T-helper 22 cell (primary cell): Measurements from ENCODE around the gene PHC3.

Source experiments
- DNase-seq: peaks from one replicate; pipeline ENCODE4 v3.0.0-alpha.2; 2020; ENCODE audit warnings: low read depth

PHC3 gene

DNA sequence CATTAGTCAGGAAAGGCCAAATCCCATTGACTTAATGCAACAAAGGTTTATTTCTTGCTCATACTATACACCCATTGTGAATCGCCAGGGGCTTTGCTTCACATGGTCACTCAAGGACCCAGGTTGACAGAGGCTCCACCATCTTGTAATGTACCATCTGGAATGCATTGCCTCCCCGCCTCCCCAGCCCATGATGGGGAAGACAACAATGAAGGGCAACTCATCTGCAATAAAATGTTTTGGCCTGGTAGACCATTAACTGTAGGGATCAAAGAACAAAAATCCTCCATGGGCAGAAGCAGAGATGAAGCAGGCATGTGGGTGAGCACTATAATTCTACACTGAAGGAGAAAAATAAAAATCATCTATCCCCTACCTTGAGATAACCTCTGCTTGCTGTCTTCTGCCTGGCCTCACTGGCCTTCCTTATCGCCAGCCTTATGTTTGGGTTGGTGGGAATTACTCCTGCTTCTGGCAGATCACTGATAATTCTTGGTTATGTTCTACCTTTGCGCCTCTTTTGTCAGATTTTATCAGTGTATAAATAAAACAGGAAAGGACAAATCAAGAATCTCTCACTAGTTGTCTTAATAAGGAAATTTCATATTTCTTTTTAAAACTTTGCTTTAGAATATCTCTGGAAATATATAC is 106.0 kb downstream of the PHC3 start:
- DNase-seq = no peak

GRCh38 chr3:170064108-170064507 is 117.4 kb downstream of the PHC3 start:
- no peak for DNase-seq

- no peak for DNase-seq
These were observed 117.8 kb downstream of the PHC3 start for GRCh38 chr3:170063691-170064090.

DNA sequence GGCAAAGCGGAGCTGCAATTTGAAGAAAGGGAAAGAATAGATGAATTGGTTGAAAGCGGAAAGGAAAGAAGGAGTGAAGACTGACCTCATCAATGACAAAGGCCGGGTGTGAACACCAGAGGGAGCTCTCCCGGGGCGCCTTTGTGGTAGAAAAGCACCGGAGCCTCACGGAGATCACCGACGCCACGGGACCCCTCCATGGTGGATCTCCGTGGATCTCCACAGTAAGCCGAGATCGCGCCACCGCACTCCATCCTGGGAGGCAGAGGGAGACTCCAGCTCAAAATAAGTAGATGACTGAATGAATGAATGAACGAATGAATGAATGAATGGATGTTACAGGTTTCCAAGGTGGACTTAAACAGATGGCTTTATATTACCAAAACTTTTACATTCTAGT is 118.8 kb downstream of the PHC3 start:
- DNase-seq = no peak

GRCh38 chr3:170062068-170062467 is 119.5 kb downstream of the PHC3 start:
- DNase-seq = no peak

GRCh38 chr3:170059447-170059846 is 122.1 kb downstream of the PHC3 start:
- DNase-seq = no peak

DNA sequence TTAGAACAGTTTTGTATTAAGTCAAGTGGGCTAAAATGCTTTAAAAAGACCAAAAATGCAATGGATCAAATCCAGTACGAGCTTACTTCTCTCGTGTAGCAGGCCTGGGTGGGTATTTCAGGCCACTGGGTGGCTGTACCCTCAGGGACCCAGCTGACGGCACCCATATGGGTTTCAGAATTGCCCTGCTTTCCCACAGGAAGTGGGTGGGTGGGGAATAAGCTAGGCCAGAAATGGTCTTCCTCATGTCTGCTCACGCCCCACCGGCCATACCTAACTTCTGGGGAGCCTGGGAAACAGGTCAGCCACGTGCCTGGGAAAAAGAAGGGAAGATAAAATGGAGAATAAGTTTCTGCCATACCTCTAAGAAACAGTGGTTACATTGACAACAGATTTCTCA is 123.4 kb downstream of the PHC3 start:
- DNase-seq = no peak

- no peak for DNase-seq
These were observed 124.0 kb downstream of the PHC3 start for GRCh38 chr3:170057550-170057949.

GRCh38 chr3:170056710-170057454 is 124.7 kb downstream of the PHC3 start:
- DNase-seq = no peak

- no peak for DNase-seq
These were observed 126.3 kb downstream of the PHC3 start for GRCh38 chr3:170055209-170055608.

- no peak for DNase-seq
These were observed 127.3 kb downstream of the PHC3 start for GRCh38 chr3:170054204-170054603.

GRCh38 chr3:170052398-170052797 is 129.1 kb downstream of the PHC3 start:
- DNase-seq = no peak

DNA sequence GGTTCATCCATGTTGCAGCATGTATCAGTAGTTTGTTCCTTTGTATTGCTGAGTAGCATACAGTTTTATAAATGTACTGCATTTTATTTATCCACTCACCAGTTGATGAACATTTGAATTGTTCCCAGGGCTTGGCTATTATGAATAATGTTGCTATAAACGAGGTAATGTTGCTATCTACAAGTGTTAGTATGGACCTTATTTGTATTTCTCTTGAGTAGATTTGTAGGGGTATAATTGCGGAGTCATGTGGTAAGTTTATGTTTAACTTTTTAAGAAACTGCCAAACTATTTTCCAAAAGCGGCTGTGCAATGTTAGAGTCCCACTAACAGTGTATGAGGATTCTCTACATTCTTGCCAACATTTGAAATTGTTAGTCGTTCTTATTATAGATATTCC is 130.8 kb downstream of the PHC3 start:
- DNase-seq = no peak

DNA sequence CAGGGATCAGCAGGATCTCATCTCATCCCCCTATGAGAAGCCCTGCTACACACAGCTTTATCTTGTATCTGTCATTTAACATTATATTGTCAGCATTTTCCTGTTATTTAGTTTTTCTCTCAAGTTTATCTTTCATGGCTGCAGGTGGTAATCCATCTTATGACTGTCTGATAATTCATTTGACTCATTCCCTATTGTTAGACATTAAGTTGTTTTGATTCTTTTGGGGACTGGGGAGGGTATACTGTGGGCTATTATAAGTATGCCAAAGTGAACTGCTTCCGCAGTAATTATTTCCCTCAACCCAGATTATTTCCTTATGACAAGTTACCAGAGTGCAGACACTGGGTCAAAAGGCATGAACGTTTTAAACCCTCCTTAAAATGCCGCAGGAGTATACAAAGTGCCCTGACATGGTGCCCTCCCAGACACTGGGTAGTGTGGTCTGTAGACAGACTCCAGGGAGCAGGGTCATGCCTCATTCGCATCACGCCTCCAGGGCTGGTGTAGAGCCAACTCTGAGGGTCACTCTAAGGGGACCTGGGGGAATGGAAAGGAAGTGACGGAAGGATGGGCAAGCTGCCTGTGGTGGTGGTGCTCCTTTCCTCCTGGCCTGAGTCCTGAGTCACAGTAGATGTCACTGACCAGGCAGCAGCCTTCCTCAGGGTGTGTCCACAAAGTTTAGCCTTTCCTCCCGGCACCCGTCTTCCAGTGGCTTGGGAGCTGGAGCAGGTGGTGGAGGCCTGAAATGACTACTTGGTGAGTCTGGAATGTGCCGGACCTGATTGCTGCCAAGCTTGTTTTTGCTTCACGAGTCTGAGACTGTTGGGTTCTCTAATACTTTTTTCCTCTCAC is 132.2 kb downstream of the PHC3 start:
- DNase-seq = no peak

DNA sequence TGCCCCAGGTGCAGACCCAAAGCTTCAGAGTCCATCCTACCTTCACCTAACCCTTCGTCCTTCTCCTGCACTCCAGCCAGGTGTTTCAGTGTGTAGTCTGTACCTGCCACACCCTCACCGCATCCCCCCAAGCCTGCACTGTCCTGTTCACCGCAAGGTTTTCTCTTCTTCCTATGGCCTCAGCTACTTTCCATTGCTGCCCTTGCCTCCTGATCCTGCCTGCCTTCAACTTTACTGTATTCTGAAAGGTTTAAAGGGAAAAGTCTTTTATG is 134.5 kb downstream of the PHC3 start:
- no peak for DNase-seq

DNA sequence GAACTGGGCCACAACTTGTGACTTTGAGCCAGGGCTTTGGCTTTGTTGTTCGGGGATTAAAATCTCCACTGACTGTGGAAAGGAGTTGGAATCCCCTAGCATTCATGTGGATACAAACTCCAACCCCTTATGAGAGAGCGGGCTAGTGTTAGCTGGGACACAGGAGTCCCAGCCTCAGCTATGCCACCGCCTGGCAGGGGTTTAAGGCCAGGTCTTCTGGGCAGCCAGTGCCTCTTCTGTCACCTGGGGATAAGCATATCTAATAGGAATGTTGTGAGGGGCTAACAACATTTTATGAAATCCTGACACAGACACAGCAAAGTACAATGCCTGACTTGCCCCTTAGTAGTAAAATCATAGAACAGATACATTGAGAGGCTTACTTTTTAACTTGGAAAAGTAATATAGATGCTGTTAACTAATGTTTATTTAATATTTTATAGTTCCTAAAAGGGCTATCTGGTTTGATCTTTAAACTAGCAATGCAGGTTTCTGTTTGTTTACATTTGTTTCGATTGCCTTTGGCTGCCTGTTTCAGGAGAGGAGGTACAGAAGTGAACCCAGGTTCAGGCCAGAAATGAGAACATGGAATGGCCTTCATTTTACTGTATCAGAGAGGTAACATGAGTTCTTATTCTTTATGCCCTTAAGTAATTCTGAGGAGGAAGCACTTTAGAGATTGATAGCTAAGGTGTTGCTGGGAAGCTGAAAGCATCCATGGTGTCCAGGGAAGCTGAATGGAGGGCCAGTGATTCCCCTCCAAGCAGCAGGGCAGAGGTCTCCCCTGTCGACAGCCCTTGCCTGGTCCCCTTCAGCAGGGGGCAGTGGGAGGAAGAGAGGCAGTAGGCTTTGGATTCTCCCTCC is 135.0 kb downstream of the PHC3 start:
- no peak for DNase-seq

- DNase-seq = no peak
These were observed 136.7 kb downstream of the PHC3 start for GRCh38 chr3:170044795-170045244.

GRCh38 chr3:170044271-170044670 is 137.3 kb downstream of the PHC3 start:
- no peak for DNase-seq

DNA sequence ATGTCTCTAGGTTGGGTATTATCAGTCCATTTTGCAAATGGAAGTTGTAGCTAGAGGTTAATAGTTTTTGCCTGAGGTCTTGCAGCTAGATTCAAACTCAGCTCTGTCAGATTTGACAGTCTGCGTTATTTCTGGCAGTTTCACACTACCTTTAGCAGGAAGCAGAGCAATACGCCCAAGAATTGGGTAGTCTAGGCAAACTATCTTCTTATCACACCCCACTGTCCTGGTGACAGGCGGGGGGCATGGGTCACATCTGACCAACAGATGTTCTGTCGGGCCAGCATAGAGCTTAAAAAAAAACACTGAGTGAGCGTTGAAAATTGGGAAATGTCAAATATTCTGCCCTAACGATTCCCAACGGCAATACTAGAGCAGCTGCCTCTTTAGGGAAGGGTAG is 138.0 kb downstream of the PHC3 start:
- DNase-seq = no peak

DNA sequence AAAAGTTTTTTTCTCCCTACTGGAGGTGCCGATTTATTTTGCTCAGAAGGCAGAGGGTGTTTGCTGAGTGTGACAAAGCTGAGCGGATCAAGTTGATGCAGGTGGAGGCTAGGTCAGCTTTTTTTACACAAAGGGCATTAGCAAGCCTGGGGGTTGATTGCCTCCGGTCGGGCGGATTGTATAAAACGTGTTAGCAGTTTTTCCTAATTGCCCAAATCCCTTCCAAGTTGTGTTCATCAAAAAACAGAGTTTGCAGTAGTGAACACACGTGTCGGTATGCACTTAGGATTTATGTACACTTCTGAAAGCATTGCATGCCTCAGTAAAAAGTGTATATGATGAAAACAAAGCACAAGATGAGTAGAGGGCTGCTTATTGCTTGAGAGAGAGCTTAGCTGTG is 141.1 kb downstream of the PHC3 start:
- DNase-seq = no peak

- DNase-seq = no peak
These were observed 143.0 kb downstream of the PHC3 start for GRCh38 chr3:170038434-170039110.
